ENCODE measurements around the gene MKNK2. TPM values are rescaled to one million over a fixed set of nuclear protein-coding genes. Genes with fewer than 3 reads are reported as not detected.
A peak's percentile ranks its signal among the peaks of the same experiment; 100 is the strongest.

MKNK2 gene
- total RNA-seq (2021; ENCODE audit: unreplicated experiment) (271 TPM), Bru-seq, nascent RNA (percentile 88 among the genes with signal in this experiment), BruChase-seq, experiment 1, labeled RNA remaining after a 6-hour chase (percentile 95 among the genes with signal in this experiment), BruChase-seq, experiment 2, labeled RNA remaining after a 2-hour chase (percentile 97 among the genes with signal in this experiment)
- polyA plus RNA-seq (2012), result 225 and 297 TPM in 2 replicates
- long read RNA-seq, transcript MKNK2-202 (14 exons, 1,744 nt), result major isoform, 26 of 224 reads
- long read RNA-seq, partial matches to known transcripts, result 51 of 224 reads
- long read RNA-seq, other reads (novel, unspliced or antisense), result 146 of 224 reads

DNA sequence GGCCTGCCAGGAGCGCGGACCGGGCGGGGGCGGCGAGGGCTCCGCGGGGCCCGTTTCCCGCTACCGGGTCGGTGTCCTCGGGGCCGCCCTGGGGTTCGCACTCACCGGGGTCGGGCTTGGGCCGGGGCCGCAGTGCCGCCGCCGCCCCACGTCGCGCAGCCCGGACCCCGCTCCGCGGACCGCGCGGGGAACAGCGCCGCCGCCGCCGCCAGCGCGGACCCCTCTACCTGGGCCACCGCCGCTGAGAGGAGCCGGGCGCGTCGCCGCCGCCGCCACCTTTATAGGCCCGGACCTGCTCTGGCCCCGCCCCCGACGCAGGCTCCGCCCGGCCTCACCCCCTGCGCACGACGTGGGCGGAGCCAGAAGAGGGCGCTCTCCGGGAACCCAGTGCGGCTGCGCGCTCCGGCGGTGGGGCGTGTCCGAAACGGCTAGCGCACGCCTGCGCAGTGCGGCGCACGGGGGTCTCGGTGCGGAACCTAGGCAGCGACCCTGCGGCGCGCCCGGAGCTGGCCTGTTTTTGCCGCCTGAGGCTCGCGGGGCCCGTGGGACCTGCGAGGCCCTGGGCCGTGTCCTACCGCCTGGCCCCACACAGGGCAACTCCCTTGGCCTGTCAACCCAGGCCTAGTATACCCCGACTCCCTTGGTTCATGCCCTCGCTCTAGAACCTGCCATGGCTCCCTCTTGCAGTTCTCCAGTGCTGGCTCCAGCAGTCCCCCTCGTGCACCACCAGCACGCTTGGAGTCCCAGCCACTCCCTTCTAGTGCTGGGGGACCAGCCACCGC is at the start of gene MKNK2:
Gene MKNK2 (minus strand): TSS at position 254 of the 782 bp plus-strand sequence. CDS start 393 bp downstream, outside the sequence.
- BruUV-seq (replicated peaks), result no TSS peak
- TF ChIP-seq JUND (IDR thresholded peaks at IDR 0.05) (no peak), CBX3 (IDR thresholded peaks at IDR 0.05; ENCODE audit: low read depth) (no peak), YY1 (IDR thresholded peaks at IDR 0.05; ENCODE audit: extremely low read depth, insufficient replicate concordance, low read depth, low read length) (peak; percentile 78), EGR1 (IDR thresholded peaks at IDR 0.05; ENCODE audit: low read depth) (no peak), RAD21 (IDR thresholded peaks at IDR 0.05; ENCODE audit: low read depth) (no peak), SRF (IDR thresholded peaks at IDR 0.05; ENCODE audit: low read depth) (no peak), POLR2AphosphoS5 (IDR thresholded peaks at IDR 0.05; ENCODE audit: low read depth, low read length) (peak; percentile 99), POLR2A (IDR thresholded peaks at IDR 0.05; ENCODE audit: borderline replicate concordance, extremely low read depth, insufficient read depth, insufficient read length) (peak; percentile 99), EZH2 (IDR thresholded peaks at IDR 0.05) (no peak), SP1 (IDR thresholded peaks at IDR 0.05; ENCODE audit: low read depth) (no peak), ZFX (IDR thresholded peaks at IDR 0.05) (peak; percentile 72; the same call in 1 of the 2 replicates)
- TF ChIP-seq, protein P1, sequence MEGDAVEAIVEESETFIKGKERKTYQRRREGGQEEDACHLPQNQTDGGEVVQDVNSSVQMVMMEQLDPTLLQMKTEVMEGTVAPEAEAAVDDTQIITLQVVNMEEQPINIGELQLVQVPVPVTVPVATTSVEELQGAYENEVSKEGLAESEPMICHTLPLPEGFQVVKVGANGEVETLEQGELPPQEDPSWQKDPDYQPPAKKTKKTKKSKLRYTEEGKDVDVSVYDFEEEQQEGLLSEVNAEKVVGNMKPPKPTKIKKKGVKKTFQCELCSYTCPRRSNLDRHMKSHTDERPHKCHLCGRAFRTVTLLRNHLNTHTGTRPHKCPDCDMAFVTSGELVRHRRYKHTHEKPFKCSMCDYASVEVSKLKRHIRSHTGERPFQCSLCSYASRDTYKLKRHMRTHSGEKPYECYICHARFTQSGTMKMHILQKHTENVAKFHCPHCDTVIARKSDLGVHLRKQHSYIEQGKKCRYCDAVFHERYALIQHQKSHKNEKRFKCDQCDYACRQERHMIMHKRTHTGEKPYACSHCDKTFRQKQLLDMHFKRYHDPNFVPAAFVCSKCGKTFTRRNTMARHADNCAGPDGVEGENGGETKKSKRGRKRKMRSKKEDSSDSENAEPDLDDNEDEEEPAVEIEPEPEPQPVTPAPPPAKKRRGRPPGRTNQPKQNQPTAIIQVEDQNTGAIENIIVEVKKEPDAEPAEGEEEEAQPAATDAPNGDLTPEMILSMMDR (IDR thresholded peaks at IDR 0.05 in 2 of 3, conservative IDR thresholded peaks at IDR 0.05 in 1 of 3; ENCODE audit: borderline replicate concordance in 1 of 3, insufficient read depth in 1 of 3, low read depth in 2 of 3, low read length in 2 of 3), result peak in 1 of 3 experiments; percentile 54; a peak in 3 of 6 replicates
- TF ChIP-seq, protein P2, sequence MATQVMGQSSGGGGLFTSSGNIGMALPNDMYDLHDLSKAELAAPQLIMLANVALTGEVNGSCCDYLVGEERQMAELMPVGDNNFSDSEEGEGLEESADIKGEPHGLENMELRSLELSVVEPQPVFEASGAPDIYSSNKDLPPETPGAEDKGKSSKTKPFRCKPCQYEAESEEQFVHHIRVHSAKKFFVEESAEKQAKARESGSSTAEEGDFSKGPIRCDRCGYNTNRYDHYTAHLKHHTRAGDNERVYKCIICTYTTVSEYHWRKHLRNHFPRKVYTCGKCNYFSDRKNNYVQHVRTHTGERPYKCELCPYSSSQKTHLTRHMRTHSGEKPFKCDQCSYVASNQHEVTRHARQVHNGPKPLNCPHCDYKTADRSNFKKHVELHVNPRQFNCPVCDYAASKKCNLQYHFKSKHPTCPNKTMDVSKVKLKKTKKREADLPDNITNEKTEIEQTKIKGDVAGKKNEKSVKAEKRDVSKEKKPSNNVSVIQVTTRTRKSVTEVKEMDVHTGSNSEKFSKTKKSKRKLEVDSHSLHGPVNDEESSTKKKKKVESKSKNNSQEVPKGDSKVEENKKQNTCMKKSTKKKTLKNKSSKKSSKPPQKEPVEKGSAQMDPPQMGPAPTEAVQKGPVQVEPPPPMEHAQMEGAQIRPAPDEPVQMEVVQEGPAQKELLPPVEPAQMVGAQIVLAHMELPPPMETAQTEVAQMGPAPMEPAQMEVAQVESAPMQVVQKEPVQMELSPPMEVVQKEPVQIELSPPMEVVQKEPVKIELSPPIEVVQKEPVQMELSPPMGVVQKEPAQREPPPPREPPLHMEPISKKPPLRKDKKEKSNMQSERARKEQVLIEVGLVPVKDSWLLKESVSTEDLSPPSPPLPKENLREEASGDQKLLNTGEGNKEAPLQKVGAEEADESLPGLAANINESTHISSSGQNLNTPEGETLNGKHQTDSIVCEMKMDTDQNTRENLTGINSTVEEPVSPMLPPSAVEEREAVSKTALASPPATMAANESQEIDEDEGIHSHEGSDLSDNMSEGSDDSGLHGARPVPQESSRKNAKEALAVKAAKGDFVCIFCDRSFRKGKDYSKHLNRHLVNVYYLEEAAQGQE (IDR thresholded peaks at IDR 0.05; ENCODE audit: low read depth), result no peak
- Histone ChIP-seq H3K27ac (ENCODE audit: low read depth, low read length) (peak within 1 kb of the TSS; percentile 85), H3K9ac (ENCODE audit: low read length) (peak within 1 kb of the TSS; percentile 90), H3K4me1 (ENCODE audit: control insufficient read depth in 1 of 2, insufficient read depth in 2 of 2, low read length in 2 of 2) (peaks cover 73 to 89% of the 10 kb centered on the region in 2 experiments), H3K4me2 (ENCODE audit: low read length) (peak within 1 kb of the TSS; percentile 100), H3K79me2 (ENCODE audit: insufficient read depth, low read length) (peaks cover 45% of the 10 kb centered on the region), H3K9me2 (ENCODE audit: insufficient read depth) (no peaks in the 10 kb centered on the region), H3K36me3 (ENCODE audit: control insufficient read depth in 1 of 2, insufficient read depth in 2 of 2, low read length in 2 of 2) (peaks cover 0 to 3% of the 10 kb centered on the region in 2 experiments; a peak in 1 of 4 replicates), H3K9me3 (ENCODE audit: control insufficient read depth in 1 of 2, insufficient read depth in 1 of 2, low read depth in 1 of 2, low read length in 2 of 2) (no peaks in the 10 kb centered on the region), H3K27me3 (ENCODE audit: insufficient read depth, low read length) (no peaks in the 10 kb centered on the region), H3K4me3 (replicated peaks in 1 of 2; ENCODE audit: low read depth in 1 of 2, low read length in 2 of 2) (peak within 1 kb of the TSS; percentile 92), H2AFZ (ENCODE audit: low read depth, low read length, poor library complexity, severe bottlenecking) (no peak within 1 kb of the TSS), H4K20me1 (ENCODE audit: insufficient read depth) (peaks cover 5% of the 10 kb centered on the region; the same call in 1 of the 2 replicates)
- DNase-seq (ENCODE audit: low read depth, low spot score), result no peak
- POLR2A ChIA-PET, result interaction anchor here (1.0 to 4.3 kb wide), 5 partner anchors 9 to 19 kb away, joined by 7 to 39 read pairs (median 14); no protein-coding TSS in a partner anchor
- ATAC-seq, result peak; percentile 72
- CTCF ChIA-PET, result interaction anchor here (0.9 kb wide), 1 partner anchor 32 kb away, joined by 3 read pairs; no protein-coding TSS in a partner anchor
- RAD21 ChIA-PET (ENCODE audit: low non-redundant PET in 1 of 2, low total read pairs in 2 of 2, uncharacterized antibody in 2 of 2, unreplicated experiment in 2 of 2), result no interaction called here
- intact Hi-C loops (cut with micrococcal nuclease), result no loop called here
